ENCODE results near the gene CFAP97D2. TPM values are rescaled to one million over a fixed set of nuclear protein-coding genes. Genes with fewer than 3 reads are reported as not detected.
A peak's percentile ranks its signal among the peaks of the same experiment; 100 is the strongest.
"Not testable (repeated sequence)": the region's sequence is repeated elsewhere in the genome, so short reads cannot be mapped to it uniquely, and the experiment has no call there.

Gene CFAP97D2
- total RNA-seq, 1 donor from 2014 or later = not detected

- Histone ChIP-seq H3K27me3 (ENCODE audit: low read depth) (no peaks in the 10 kb centered on the region), H3K9me3 (replicated peaks) (no peaks in the 10 kb centered on the region), H3K4me3 (peak within 1 kb of the TSS; percentile 98), H3K27ac (replicated peaks) (peak within 1 kb of the TSS; percentile 83), H3K36me3 (no peaks in the 10 kb centered on the region), H3K4me1 (peaks cover 59% of the 10 kb centered on the region)
- intact Hi-C loops (cut with micrococcal nuclease) = no loop called here
- no peak for TF ChIP-seq CTCF (IDR thresholded peaks at IDR 0.05; ENCODE audit: borderline replicate concordance)
- peak; percentile 83 for DNase-seq
Observed at GRCh38 chr13:114132419-114133121, 46.5 kb upstream of the CFAP97D2 start, which contains the start of gene RASA3. Gene RASA3, minus strand, starts transcription at chr13:114132623. Its CDS starts 134 bp downstream, at chr13:114132489.

GRCh38 chr13:114133126-114133525, 45.9 kb upstream of the CFAP97D2 start:
- H3K27ac ChIP-seq (replicated peaks); H3K9me3 ChIP-seq (replicated peaks); intact Hi-C loops (cut with micrococcal nuclease); H3K27me3 ChIP-seq (ENCODE audit: low read depth); DNase-seq; H3K36me3 ChIP-seq: not testable (repeated sequence)
- H3K4me1 ChIP-seq = peaks cover 54% of the 10 kb centered on the region
- peak overlapping the region; percentile 98 for H3K4me3 ChIP-seq

GRCh38 chr13:114133552-114133951, 45.5 kb upstream of the CFAP97D2 start:
- DNase-seq; H3K36me3 ChIP-seq; H3K27ac ChIP-seq (replicated peaks); H3K27me3 ChIP-seq (ENCODE audit: low read depth); intact Hi-C loops (cut with micrococcal nuclease); H3K9me3 ChIP-seq (replicated peaks); H3K4me3 ChIP-seq: not testable (repeated sequence)
- H3K4me1 ChIP-seq = peaks cover 50% of the 10 kb centered on the region

GRCh38 chr13:114134111-114134943, 44.7 kb upstream of the CFAP97D2 start:
- Histone ChIP-seq H3K36me3 (no peaks in the 10 kb centered on the region), H3K4me1 (peaks cover 42% of the 10 kb centered on the region), H3K4me3 (no peak overlapping the region), H3K27ac (replicated peaks) (peak overlapping the region; percentile 30), H3K9me3 (replicated peaks) (no peaks in the 10 kb centered on the region), H3K27me3 (ENCODE audit: low read depth) (no peaks in the 10 kb centered on the region)
- intact Hi-C loops (cut with micrococcal nuclease) = no loop called here
- DNase-seq = no peak
- no peak for TF ChIP-seq CTCF (IDR thresholded peaks at IDR 0.05; ENCODE audit: borderline replicate concordance)

GRCh38 chr13:114134944-114135610, 44.0 kb upstream of the CFAP97D2 start:
- intact Hi-C loops (cut with micrococcal nuclease) = no loop called here
- no peaks in the 10 kb centered on the region for H3K9me3 ChIP-seq (replicated peaks)
- no peaks in the 10 kb centered on the region for H3K27me3 ChIP-seq (ENCODE audit: low read depth)
- H3K4me3 ChIP-seq = no peak overlapping the region
- peak overlapping the region; percentile 30 for H3K27ac ChIP-seq (replicated peaks)
- no peak for DNase-seq
- no peaks in the 10 kb centered on the region for H3K36me3 ChIP-seq
- TF ChIP-seq CTCF (IDR thresholded peaks at IDR 0.05; ENCODE audit: borderline replicate concordance) = no peak
- H3K4me1 ChIP-seq = peaks cover 34% of the 10 kb centered on the region

- H3K36me3 ChIP-seq = no peaks in the 10 kb centered on the region
- H3K27ac ChIP-seq (replicated peaks) = no peak overlapping the region
- intact Hi-C loops (cut with micrococcal nuclease) = no loop called here
- no peaks in the 10 kb centered on the region for H3K9me3 ChIP-seq (replicated peaks)
- H3K4me1 ChIP-seq = peaks cover 28% of the 10 kb centered on the region
- H3K4me3 ChIP-seq = no peak overlapping the region
- no peaks in the 10 kb centered on the region for H3K27me3 ChIP-seq (ENCODE audit: low read depth)
- no peak for DNase-seq
- TF ChIP-seq CTCF (IDR thresholded peaks at IDR 0.05; ENCODE audit: borderline replicate concordance) = no peak
Observed at GRCh38 chr13:114135731-114136171, 43.3 kb upstream of the CFAP97D2 start.

Measured in left ventricle myocardium inferior (tissue), 1 donor.